Lower leg skin (tissue), 3 donors: ENCODE results near the gene RNASEH1.

ENCODE experiments used
- POLR2A ChIP-seq, 2 donors: fragments of 450-650 bp; IDR thresholded peaks; one replicate each; pipeline ENCODE4 v1.6.1; 2016 to 2017; ENCODE audit warnings: antibody characterized with exemption in 2 of 2, mild to moderate bottlenecking in 1 of 2, moderate library complexity in 1 of 2
- TF ChIP-seq, protein P1 (sequence below), 3 donors: fragments of 450-650 bp; IDR thresholded peaks; one replicate each; pipeline ENCODE4 v1.5.1; 2016; ENCODE audit warnings: antibody characterized with exemption in 3 of 3, mild to moderate bottlenecking in 3 of 3, moderate library complexity in 2 of 3

- TF ChIP-seq, protein P1, sequence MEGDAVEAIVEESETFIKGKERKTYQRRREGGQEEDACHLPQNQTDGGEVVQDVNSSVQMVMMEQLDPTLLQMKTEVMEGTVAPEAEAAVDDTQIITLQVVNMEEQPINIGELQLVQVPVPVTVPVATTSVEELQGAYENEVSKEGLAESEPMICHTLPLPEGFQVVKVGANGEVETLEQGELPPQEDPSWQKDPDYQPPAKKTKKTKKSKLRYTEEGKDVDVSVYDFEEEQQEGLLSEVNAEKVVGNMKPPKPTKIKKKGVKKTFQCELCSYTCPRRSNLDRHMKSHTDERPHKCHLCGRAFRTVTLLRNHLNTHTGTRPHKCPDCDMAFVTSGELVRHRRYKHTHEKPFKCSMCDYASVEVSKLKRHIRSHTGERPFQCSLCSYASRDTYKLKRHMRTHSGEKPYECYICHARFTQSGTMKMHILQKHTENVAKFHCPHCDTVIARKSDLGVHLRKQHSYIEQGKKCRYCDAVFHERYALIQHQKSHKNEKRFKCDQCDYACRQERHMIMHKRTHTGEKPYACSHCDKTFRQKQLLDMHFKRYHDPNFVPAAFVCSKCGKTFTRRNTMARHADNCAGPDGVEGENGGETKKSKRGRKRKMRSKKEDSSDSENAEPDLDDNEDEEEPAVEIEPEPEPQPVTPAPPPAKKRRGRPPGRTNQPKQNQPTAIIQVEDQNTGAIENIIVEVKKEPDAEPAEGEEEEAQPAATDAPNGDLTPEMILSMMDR (IDR thresholded peaks at IDR 0.05) = peak in 1 of 3 donors; percentile 42
- TF ChIP-seq POLR2A (IDR thresholded peaks at IDR 0.05) = no peak
Observed at GRCh38 chr2:3527886-3528785, 30.0 kb downstream of the RNASEH1 start.
